Activated T-cell treated with anti-CD3 and anti-CD28 coated beads for 1 hour (primary cell): Measurements from ENCODE around the gene B3GAT1.
"Not testable (repeated sequence)": the region's sequence is repeated elsewhere in the genome, so short reads cannot be mapped to it uniquely, and the experiment has no call there.

Experiments
- DNase-seq: peaks from one replicate; pipeline ENCODE4 v3.0.0-alpha.2; 2020; ENCODE audit warnings: low read depth

Gene B3GAT1, protein sequence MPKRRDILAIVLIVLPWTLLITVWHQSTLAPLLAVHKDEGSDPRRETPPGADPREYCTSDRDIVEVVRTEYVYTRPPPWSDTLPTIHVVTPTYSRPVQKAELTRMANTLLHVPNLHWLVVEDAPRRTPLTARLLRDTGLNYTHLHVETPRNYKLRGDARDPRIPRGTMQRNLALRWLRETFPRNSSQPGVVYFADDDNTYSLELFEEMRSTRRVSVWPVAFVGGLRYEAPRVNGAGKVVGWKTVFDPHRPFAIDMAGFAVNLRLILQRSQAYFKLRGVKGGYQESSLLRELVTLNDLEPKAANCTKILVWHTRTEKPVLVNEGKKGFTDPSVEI

DNA sequence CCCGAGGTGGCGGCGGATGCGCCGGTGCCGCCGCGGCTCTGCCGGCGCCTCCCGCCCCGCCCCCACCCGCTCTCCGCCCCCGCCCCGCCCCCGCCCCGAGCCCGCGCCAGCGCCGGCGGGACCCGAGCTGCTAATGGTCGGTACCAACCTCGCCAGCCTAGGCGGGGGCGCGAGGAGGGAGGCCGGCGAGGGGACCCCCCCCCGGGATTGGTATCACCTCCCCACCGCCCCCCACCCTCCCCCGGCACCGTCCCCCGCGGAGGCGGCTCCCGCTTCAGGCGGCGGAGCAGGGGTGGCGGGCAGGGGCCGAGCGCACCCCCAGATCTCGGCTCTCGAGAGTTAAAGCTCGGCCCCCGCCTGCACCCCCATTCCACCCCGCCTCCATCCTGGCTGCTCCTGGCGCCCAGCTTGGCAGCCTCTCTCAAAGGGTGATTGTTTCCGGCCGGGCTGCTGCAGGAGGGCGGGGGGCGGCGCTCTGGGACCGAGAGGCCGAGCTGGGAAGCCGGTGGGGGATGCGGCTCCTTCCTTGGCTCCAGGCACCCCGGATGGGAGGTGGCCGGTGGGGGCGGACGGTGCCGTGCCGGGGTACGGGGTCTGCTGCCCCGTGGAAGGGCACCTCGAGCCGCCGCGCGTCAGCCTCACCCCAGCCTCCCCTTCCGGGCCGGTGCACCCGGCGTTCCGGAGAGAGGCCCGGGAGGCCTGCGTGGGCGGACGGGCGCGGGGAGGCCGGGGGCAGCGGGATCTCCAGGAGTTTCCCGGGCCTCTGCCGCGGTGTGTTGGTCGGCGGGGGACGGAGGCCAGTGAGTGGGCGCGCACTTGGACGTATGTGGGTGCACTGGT lies at the start of gene B3GAT1:
B3GAT1 (minus strand) TSS at position 40 of the 840 bp plus-strand sequence. CDS start 24,583 bp downstream, outside the sequence.
- no peak for DNase-seq

- no peak for DNase-seq
These were observed 49.6 kb upstream of the B3GAT1 start for GRCh38 chr11:134461621-134462020.

DNA sequence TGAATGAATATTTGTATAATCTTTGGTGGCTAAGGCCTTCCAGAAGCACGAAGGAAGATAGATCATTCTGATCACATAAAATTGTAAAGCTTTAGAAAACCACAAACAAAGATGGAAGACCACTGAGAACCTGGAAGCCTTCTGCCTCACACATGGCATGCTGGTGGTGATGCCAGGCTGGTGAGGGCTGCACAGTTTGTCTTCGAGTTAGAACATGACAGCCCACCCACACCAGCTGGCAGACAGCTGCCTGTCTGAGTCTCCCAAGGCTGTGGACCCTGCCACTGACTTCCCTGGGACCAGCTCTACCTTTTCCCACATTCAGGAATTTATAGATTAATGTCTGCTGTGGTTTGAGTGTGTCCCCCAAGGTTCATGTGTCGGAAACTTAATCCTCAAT lies 48.8 kb upstream of the B3GAT1 start:
- no peak for DNase-seq

DNA sequence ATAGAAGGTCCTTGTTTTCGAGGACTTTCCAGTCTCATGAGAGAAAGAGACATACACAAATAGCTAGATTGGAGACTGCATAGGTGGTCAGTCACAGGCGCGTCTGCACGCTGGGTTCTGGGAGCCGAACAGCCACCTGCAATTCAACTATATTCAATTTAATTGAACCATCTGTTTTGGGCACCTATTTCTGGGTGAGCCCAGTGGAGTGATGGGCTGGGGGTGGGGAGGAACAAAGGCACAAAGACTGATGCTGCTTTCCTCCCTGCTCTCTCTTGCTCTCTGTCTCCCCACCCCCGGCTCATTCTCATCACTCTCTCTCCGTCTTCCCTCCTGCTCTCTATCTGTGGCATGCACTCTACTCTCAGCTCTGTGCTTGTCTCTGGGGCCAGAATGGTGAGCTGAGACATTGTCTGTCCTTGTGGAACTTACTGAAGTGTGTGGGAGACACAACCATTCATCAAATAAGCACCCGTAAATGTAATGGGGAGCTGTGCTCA lies 48.1 kb upstream of the B3GAT1 start:
- DNase-seq: no peak

- DNase-seq: no peak
These were observed 47.4 kb upstream of the B3GAT1 start for GRCh38 chr11:134459246-134460061.

DNA sequence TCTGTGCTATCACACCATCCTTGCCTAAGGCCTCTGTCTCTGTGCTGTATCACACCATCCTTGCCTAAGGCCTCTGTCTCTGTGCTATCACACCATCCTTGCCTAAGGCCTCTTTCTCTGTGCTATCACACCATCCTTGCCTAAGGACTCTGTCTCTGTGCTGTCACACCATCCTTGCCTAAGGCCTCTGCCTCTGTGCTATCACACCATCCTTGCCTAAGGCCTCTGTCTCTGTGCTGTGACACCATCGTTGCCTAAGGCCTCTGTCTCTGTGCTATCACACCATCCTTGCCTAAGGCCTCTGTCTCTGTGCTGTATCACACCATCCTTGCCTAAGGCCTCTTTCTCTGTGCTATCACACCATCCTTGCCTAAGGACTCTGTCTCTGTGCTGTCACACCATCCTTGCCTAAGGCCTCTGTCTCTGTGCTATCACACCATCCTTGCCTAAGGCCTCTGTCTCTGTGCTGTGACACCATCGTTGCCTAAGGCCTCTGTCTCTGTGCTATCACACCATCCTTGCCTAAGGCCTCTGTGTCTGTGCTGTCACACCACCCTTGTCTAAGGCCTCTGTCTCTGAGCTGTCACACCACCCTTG lies 45.5 kb upstream of the B3GAT1 start:
- not testable (repeated sequence) for DNase-seq

DNA sequence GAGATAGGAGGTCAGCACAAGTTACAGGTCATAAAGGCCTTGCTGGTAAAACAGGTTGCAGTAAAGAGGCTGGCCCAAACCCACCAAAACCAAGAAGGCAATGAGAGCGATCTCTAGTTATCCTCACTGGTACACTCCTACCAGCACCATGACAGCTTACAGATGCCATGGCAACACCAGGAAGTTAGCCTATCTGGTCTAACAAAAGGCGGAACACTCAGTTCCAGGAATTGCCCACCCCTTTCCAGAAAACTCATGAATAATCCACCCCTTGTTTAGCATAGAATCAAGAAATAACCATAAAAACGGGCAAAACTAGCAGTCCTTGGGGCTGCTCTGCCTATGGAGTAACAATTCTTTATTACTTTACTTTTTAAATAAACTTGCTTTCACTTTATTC lies 43.5 kb upstream of the B3GAT1 start:
- DNase-seq: no peak

- no peak for DNase-seq
These were observed 42.2 kb upstream of the B3GAT1 start for GRCh38 chr11:134454146-134454690.

DNA sequence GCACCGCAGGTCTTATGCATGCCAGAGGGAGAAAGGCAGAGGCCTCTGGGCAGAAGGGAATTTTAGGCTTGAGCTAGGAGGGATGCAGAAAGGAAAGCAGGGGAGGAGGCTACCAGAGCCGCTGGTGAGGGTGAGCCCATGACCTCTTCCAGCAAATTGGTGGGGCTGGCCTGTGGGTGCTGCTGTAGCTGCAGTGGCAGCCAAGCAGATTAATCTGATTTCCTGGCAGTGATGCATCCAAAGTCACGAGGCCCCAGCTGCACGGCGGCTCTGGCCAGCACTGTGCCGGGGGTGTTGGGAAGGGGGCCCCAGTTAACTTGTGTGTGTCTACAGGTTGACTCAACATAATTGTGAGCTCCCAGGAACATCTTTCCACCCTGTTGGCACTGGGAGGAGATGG lies 41.4 kb upstream of the B3GAT1 start:
- no peak for DNase-seq

GRCh38 chr11:134452838-134453155 lies 40.8 kb upstream of the B3GAT1 start:
- no peak for DNase-seq

DNA sequence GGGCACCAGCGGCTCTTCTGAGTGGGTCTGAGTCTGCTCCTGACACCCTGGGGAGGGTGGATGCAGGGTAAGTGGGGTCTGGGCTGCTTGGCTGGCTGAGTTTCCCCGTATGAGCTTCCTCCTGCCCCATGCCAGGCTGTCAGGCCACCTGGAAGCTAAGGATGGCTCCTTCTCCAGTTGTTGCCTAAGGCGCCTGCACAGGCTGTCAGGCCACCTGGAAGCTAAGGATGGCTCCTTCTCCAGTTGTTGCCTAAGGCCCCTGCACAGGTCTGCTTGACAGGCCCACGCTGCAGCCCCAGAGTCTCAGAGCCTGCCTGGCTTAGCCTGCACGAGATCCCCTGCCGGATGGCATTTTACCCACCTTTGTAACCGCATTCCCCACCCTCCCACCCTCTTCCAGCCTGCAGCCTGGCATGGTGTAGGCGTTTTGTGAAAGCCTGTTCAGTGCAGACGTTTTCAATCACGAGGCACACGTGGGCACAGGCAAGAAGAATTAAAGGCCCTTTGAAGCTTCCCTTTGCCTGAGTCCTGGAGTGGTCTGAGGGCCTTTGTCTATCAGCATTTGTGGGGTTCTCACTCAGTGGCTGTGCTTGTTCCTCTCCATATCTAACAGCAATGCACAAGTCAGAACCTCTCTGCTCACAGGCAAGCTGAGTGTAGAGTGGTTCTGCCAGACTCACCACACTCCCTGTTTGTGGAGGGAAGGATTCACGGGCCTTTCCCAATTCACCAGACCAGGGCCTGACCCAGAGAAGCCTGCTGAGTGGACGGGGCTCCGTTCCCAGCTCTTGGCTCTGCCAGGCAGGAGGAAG lies 40.2 kb upstream of the B3GAT1 start:
- DNase-seq: no peak

DNA sequence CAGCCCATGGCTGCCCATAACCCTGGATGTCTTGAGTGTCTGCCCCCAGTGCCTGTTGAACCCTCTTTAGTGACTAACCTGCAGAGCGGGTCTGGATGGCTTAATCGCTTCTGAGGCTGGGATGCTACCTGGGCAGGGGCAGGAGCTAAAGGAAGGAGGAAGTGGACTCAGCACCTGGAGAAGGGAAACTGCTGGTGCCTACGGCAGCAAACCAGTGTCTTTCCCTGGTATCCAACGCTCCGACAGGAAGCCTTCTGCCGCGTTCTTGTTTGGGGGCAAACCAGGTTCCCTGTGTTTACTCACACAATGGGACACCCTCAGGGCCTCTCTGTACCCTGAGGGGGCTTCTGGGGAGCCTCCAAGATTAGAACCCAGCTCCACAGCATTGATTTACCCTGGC lies 38.1 kb upstream of the B3GAT1 start:
- DNase-seq: no peak

GRCh38 chr11:134449713-134450112 lies 37.7 kb upstream of the B3GAT1 start:
- no peak for DNase-seq

GRCh38 chr11:134449051-134449450 lies 37.0 kb upstream of the B3GAT1 start:
- no peak for DNase-seq

DNA sequence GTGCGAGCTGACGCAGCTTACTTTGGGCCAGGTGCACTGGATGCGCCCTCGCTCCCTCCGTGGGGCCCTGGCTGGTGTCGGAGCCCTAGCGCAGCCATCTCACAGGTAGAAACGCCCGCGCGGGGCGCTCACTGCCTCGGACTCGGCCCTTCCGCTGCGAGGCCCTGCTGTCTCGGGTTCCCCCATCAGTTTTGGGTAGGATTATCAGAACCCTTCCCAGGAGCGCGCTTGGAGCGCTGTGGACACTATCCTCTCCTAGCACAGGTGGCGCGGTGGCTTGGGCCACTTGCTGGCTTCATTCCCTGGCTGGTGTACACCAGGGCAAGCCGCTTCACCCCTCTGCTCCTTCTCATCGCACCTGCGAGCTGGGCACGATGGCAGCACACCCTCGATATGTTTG lies 35.7 kb upstream of the B3GAT1 start:
- no peak for DNase-seq

DNA sequence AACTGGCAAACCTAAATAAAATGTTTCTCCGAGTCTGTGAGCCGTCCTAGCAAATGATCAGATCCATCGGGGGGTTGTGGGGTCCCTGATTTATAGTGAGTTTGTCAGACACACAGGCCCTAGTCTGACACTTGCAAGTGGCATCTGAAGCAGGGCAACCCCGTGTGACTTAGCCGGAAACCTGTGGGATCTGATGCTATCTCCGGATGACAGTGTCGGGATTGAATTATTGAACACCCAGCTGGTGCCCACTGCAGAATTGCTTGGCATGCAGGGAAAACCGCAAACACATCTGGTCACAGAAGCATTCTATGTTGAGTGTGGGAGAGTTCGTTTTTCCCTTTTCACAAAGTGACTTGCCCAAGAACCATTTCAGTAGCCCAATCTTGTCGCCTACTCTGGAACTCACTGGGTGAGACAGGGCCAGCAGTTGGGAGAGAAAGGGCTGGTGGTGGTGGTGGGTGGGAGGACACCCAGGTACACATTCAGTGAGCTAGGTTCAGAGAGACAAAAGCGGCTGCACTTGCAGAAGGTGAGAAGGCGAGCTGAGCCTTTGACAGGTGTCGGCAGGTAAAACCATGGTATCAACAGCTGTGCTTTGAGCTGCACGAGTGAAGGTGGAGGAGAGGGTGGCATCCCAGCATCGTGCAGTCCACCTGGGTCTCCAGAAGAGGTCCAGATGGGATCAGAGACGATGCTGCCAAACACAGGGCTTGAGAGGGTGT lies 33.7 kb upstream of the B3GAT1 start:
- DNase-seq: no peak

- not testable (repeated sequence) for DNase-seq
These were observed 32.4 kb upstream of the B3GAT1 start for GRCh38 chr11:134444160-134445108.

DNA sequence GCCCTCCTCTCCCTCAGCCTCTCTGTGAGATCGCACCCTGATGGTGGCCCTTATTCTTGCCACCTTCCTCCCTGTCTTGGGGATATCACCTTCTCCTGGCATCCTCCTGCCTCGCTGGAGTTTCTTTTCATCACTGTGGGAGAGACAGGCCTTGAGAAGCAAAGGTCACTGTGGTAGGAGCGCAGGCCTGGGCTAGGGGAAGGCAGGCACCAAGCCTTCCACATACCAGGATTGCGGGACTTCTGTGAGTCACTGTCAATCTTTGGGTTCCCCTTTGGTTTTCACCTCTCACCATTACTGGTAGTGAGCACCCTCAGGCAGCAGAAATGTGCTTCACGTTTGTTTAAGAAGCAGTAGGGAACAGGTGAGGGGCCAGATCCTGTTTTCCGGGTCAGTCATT lies 31.2 kb upstream of the B3GAT1 start:
- DNase-seq: no peak

GRCh38 chr11:134442246-134442645 lies 30.2 kb upstream of the B3GAT1 start:
- DNase-seq: no peak
